ENCODE measurements around the gene MRTFA. TPM values are rescaled to one million over a fixed set of nuclear protein-coding genes. Genes with fewer than 3 reads are reported as not detected.

MRTFA gene
- polyA plus RNA-seq, 2 donors: 10.7 to 16.5 TPM

GRCh38 chr22:40582063-40582462 is 54.5 kb downstream of the MRTFA start:
- H3K4me1 ChIP-seq (ENCODE audit: control insufficient read depth in 2 of 2, insufficient read depth in 2 of 2, low read length in 1 of 2): peaks cover 0 to 2% of the 10 kb centered on the region in 2 donors
- H3K9me3 ChIP-seq (ENCODE audit: control insufficient read depth in 2 of 2, insufficient read depth in 1 of 2, low read depth in 1 of 2, low read length in 1 of 2): no peaks in the 10 kb centered on the region
- H3K4me3 ChIP-seq (ENCODE audit: low read depth in 1 of 2, low read length in 2 of 2): no peak overlapping the region
- H3K27me3 ChIP-seq (ENCODE audit: control insufficient read depth in 1 of 2, insufficient read depth in 2 of 2, low read length in 2 of 2): no peaks in the 10 kb centered on the region
- no peak overlapping the region for H3K27ac ChIP-seq (ENCODE audit: low read depth in 2 of 2, low read length in 1 of 2)
- no peaks in the 10 kb centered on the region for H3K36me3 ChIP-seq (ENCODE audit: control insufficient read depth in 2 of 2, insufficient read depth in 2 of 2, low read length in 1 of 2)
- WGBS, 2 donors: 98% methylated on average over 2 of the region's 2 CpGs

- no peaks in the 10 kb centered on the region for H3K9me3 ChIP-seq (ENCODE audit: control insufficient read depth in 2 of 2, insufficient read depth in 1 of 2, low read depth in 1 of 2, low read length in 1 of 2)
- no peaks in the 10 kb centered on the region for H3K36me3 ChIP-seq (ENCODE audit: control insufficient read depth in 2 of 2, insufficient read depth in 2 of 2, low read length in 1 of 2)
- no peaks in the 10 kb centered on the region for H3K27me3 ChIP-seq (ENCODE audit: control insufficient read depth in 1 of 2, insufficient read depth in 2 of 2, low read length in 2 of 2)
- no peak overlapping the region for H3K4me3 ChIP-seq (ENCODE audit: low read depth in 1 of 2, low read length in 2 of 2)
- WGBS, 2 donors: 96% methylated on average over 1 of the region's 1 CpG
- H3K27ac ChIP-seq (ENCODE audit: low read depth in 2 of 2, low read length in 1 of 2): no peak overlapping the region
- H3K4me1 ChIP-seq (ENCODE audit: control insufficient read depth in 2 of 2, insufficient read depth in 2 of 2, low read length in 1 of 2): no peaks in the 10 kb centered on the region
These were observed 55.9 kb downstream of the MRTFA start for GRCh38 chr22:40580631-40581030.

GRCh38 chr22:40578171-40578570 is 58.3 kb downstream of the MRTFA start:
- Histone ChIP-seq H3K27me3 (ENCODE audit: control insufficient read depth in 1 of 2, insufficient read depth in 2 of 2, low read length in 2 of 2) (no peaks in the 10 kb centered on the region), H3K36me3 (ENCODE audit: control insufficient read depth in 2 of 2, insufficient read depth in 2 of 2, low read length in 1 of 2) (no peaks in the 10 kb centered on the region), H3K27ac (ENCODE audit: low read depth in 2 of 2, low read length in 1 of 2) (no peak overlapping the region), H3K9me3 (ENCODE audit: control insufficient read depth in 2 of 2, insufficient read depth in 1 of 2, low read depth in 1 of 2, low read length in 1 of 2) (no peaks in the 10 kb centered on the region), H3K4me3 (ENCODE audit: low read depth in 1 of 2, low read length in 2 of 2) (no peak overlapping the region), H3K4me1 (ENCODE audit: control insufficient read depth in 2 of 2, insufficient read depth in 2 of 2, low read length in 1 of 2) (no peaks in the 10 kb centered on the region)
- WGBS, 2 donors: 82 to 92% methylated on average over 4 of the region's 4 CpGs

GRCh38 chr22:40572976-40573375 is 63.5 kb downstream of the MRTFA start:
- no peaks in the 10 kb centered on the region for H3K36me3 ChIP-seq (ENCODE audit: control insufficient read depth in 2 of 2, insufficient read depth in 2 of 2, low read length in 1 of 2)
- H3K27ac ChIP-seq (ENCODE audit: low read depth in 2 of 2, low read length in 1 of 2): no peak overlapping the region
- WGBS, 2 donors: 72% methylated on average over 2 of the region's 2 CpGs
- H3K9me3 ChIP-seq (ENCODE audit: control insufficient read depth in 2 of 2, insufficient read depth in 1 of 2, low read depth in 1 of 2, low read length in 1 of 2): no peaks in the 10 kb centered on the region
- H3K4me3 ChIP-seq (ENCODE audit: low read depth in 1 of 2, low read length in 2 of 2): no peak overlapping the region
- no peaks in the 10 kb centered on the region for H3K27me3 ChIP-seq (ENCODE audit: control insufficient read depth in 1 of 2, insufficient read depth in 2 of 2, low read length in 2 of 2)
- no peaks in the 10 kb centered on the region for H3K4me1 ChIP-seq (ENCODE audit: control insufficient read depth in 2 of 2, insufficient read depth in 2 of 2, low read length in 1 of 2)

- Histone ChIP-seq H3K4me1 (ENCODE audit: control insufficient read depth in 2 of 2, insufficient read depth in 2 of 2, low read length in 1 of 2) (no peaks in the 10 kb centered on the region), H3K4me3 (ENCODE audit: low read depth in 1 of 2, low read length in 2 of 2) (no peak overlapping the region), H3K9me3 (ENCODE audit: control insufficient read depth in 2 of 2, insufficient read depth in 1 of 2, low read depth in 1 of 2, low read length in 1 of 2) (no peaks in the 10 kb centered on the region), H3K36me3 (ENCODE audit: control insufficient read depth in 2 of 2, insufficient read depth in 2 of 2, low read length in 1 of 2) (no peaks in the 10 kb centered on the region), H3K27me3 (ENCODE audit: control insufficient read depth in 1 of 2, insufficient read depth in 2 of 2, low read length in 2 of 2) (no peaks in the 10 kb centered on the region), H3K27ac (ENCODE audit: low read depth in 2 of 2, low read length in 1 of 2) (no peak overlapping the region)
- 99 to 100% methylated on average over 3 of the region's 3 CpGs for WGBS, 2 donors
These were observed 64.6 kb downstream of the MRTFA start for GRCh38 chr22:40571887-40572286.

GRCh38 chr22:40567626-40568328 is 68.7 kb downstream of the MRTFA start:
- no peaks in the 10 kb centered on the region for H3K27me3 ChIP-seq (ENCODE audit: control insufficient read depth in 1 of 2, insufficient read depth in 2 of 2, low read length in 2 of 2)
- 75% methylated on average over 1 of the region's 1 CpG for WGBS, 2 donors
- H3K4me1 ChIP-seq (ENCODE audit: control insufficient read depth in 2 of 2, insufficient read depth in 2 of 2, low read length in 1 of 2): no peaks in the 10 kb centered on the region
- no peaks in the 10 kb centered on the region for H3K36me3 ChIP-seq (ENCODE audit: control insufficient read depth in 2 of 2, insufficient read depth in 2 of 2, low read length in 1 of 2)
- no peaks in the 10 kb centered on the region for H3K9me3 ChIP-seq (ENCODE audit: control insufficient read depth in 2 of 2, insufficient read depth in 1 of 2, low read depth in 1 of 2, low read length in 1 of 2)
- no peak overlapping the region for H3K27ac ChIP-seq (ENCODE audit: low read depth in 2 of 2, low read length in 1 of 2)
- H3K4me3 ChIP-seq (ENCODE audit: low read depth in 1 of 2, low read length in 2 of 2): no peak overlapping the region

GRCh38 chr22:40567106-40567505 is 69.4 kb downstream of the MRTFA start:
- Histone ChIP-seq H3K4me1 (ENCODE audit: control insufficient read depth in 2 of 2, insufficient read depth in 2 of 2, low read length in 1 of 2) (no peaks in the 10 kb centered on the region), H3K27ac (ENCODE audit: low read depth in 2 of 2, low read length in 1 of 2) (no peak overlapping the region), H3K36me3 (ENCODE audit: control insufficient read depth in 2 of 2, insufficient read depth in 2 of 2, low read length in 1 of 2) (no peaks in the 10 kb centered on the region), H3K27me3 (ENCODE audit: control insufficient read depth in 1 of 2, insufficient read depth in 2 of 2, low read length in 2 of 2) (no peaks in the 10 kb centered on the region), H3K4me3 (ENCODE audit: low read depth in 1 of 2, low read length in 2 of 2) (no peak overlapping the region), H3K9me3 (ENCODE audit: control insufficient read depth in 2 of 2, insufficient read depth in 1 of 2, low read depth in 1 of 2, low read length in 1 of 2) (no peaks in the 10 kb centered on the region)
- 93 to 97% methylated on average over 3 of the region's 3 CpGs for WGBS, 2 donors

GRCh38 chr22:40560994-40561515 is 75.5 kb downstream of the MRTFA start:
- H3K4me3 ChIP-seq (ENCODE audit: low read depth in 1 of 2, low read length in 2 of 2): no peak overlapping the region
- no peaks in the 10 kb centered on the region for H3K27me3 ChIP-seq (ENCODE audit: control insufficient read depth in 1 of 2, insufficient read depth in 2 of 2, low read length in 2 of 2)
- no peaks in the 10 kb centered on the region for H3K9me3 ChIP-seq (ENCODE audit: control insufficient read depth in 2 of 2, insufficient read depth in 1 of 2, low read depth in 1 of 2, low read length in 1 of 2)
- H3K36me3 ChIP-seq (ENCODE audit: control insufficient read depth in 2 of 2, insufficient read depth in 2 of 2, low read length in 1 of 2): no peaks in the 10 kb centered on the region
- no peak overlapping the region for H3K27ac ChIP-seq (ENCODE audit: low read depth in 2 of 2, low read length in 1 of 2)
- H3K4me1 ChIP-seq (ENCODE audit: control insufficient read depth in 2 of 2, insufficient read depth in 2 of 2, low read length in 1 of 2): no peaks in the 10 kb centered on the region
- WGBS, 2 donors: 96 to 97% methylated on average over 2 of the region's 2 CpGs

GRCh38 chr22:40560551-40560950 is 76.0 kb downstream of the MRTFA start:
- Histone ChIP-seq H3K9me3 (ENCODE audit: control insufficient read depth in 2 of 2, insufficient read depth in 1 of 2, low read depth in 1 of 2, low read length in 1 of 2) (no peaks in the 10 kb centered on the region), H3K4me1 (ENCODE audit: control insufficient read depth in 2 of 2, insufficient read depth in 2 of 2, low read length in 1 of 2) (no peaks in the 10 kb centered on the region), H3K27ac (ENCODE audit: low read depth in 2 of 2, low read length in 1 of 2) (no peak overlapping the region), H3K4me3 (ENCODE audit: low read depth in 1 of 2, low read length in 2 of 2) (no peak overlapping the region), H3K27me3 (ENCODE audit: control insufficient read depth in 1 of 2, insufficient read depth in 2 of 2, low read length in 2 of 2) (no peaks in the 10 kb centered on the region), H3K36me3 (ENCODE audit: control insufficient read depth in 2 of 2, insufficient read depth in 2 of 2, low read length in 1 of 2) (no peaks in the 10 kb centered on the region)
- WGBS, 2 donors: 86 to 91% methylated on average over 3 of the region's 3 CpGs

GRCh38 chr22:40557972-40558371 is 78.5 kb downstream of the MRTFA start:
- 91 to 94% methylated on average over 2 of the region's 2 CpGs for WGBS, 2 donors
- Histone ChIP-seq H3K27me3 (ENCODE audit: control insufficient read depth in 1 of 2, insufficient read depth in 2 of 2, low read length in 2 of 2) (no peaks in the 10 kb centered on the region), H3K4me1 (ENCODE audit: control insufficient read depth in 2 of 2, insufficient read depth in 2 of 2, low read length in 1 of 2) (no peaks in the 10 kb centered on the region), H3K36me3 (ENCODE audit: control insufficient read depth in 2 of 2, insufficient read depth in 2 of 2, low read length in 1 of 2) (no peaks in the 10 kb centered on the region), H3K4me3 (ENCODE audit: low read depth in 1 of 2, low read length in 2 of 2) (no peak overlapping the region), H3K27ac (ENCODE audit: low read depth in 2 of 2, low read length in 1 of 2) (no peak overlapping the region), H3K9me3 (ENCODE audit: control insufficient read depth in 2 of 2, insufficient read depth in 1 of 2, low read depth in 1 of 2, low read length in 1 of 2) (no peaks in the 10 kb centered on the region)

Data from esophagus (tissue), 2 donors.